Measurements from ENCODE around the gene KERA.

KERA gene

GRCh38 chr12:91019455-91019854 lies 38.4 kb downstream of the KERA start:
- TF ChIP-seq, protein P1, sequence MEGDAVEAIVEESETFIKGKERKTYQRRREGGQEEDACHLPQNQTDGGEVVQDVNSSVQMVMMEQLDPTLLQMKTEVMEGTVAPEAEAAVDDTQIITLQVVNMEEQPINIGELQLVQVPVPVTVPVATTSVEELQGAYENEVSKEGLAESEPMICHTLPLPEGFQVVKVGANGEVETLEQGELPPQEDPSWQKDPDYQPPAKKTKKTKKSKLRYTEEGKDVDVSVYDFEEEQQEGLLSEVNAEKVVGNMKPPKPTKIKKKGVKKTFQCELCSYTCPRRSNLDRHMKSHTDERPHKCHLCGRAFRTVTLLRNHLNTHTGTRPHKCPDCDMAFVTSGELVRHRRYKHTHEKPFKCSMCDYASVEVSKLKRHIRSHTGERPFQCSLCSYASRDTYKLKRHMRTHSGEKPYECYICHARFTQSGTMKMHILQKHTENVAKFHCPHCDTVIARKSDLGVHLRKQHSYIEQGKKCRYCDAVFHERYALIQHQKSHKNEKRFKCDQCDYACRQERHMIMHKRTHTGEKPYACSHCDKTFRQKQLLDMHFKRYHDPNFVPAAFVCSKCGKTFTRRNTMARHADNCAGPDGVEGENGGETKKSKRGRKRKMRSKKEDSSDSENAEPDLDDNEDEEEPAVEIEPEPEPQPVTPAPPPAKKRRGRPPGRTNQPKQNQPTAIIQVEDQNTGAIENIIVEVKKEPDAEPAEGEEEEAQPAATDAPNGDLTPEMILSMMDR (IDR thresholded peaks at IDR 0.05; ENCODE audit: insufficient read depth, low read depth, low read length, missing control alignments), result no peak
- DNase-seq (ENCODE audit: low read depth), result no peak
- no peak overlapping the region for H3K4me3 ChIP-seq (ENCODE audit: low read depth, low read length)

GRCh38 chr12:91017511-91018263 lies 40.1 kb downstream of the KERA start:
- TF ChIP-seq, protein P1 (IDR thresholded peaks at IDR 0.05; ENCODE audit: insufficient read depth, low read depth, low read length, missing control alignments), result no peak
- no peak for DNase-seq (ENCODE audit: low read depth)
- no peak overlapping the region for H3K4me3 ChIP-seq (ENCODE audit: low read depth, low read length)

- TF ChIP-seq, protein P1 (IDR thresholded peaks at IDR 0.05; ENCODE audit: insufficient read depth, low read depth, low read length, missing control alignments), result no peak
- DNase-seq (ENCODE audit: low read depth), result no peak
- no peak overlapping the region for H3K4me3 ChIP-seq (ENCODE audit: low read depth, low read length)
Observed at GRCh38 chr12:91017043-91017442, 40.8 kb downstream of the KERA start.

GRCh38 chr12:91009319-91009950 lies 48.4 kb downstream of the KERA start:
- H3K4me3 ChIP-seq (ENCODE audit: low read depth, low read length), result no peak overlapping the region
- peak; percentile 69 for DNase-seq (ENCODE audit: low read depth)
- TF ChIP-seq, protein P1 (IDR thresholded peaks at IDR 0.05; ENCODE audit: insufficient read depth, low read depth, low read length, missing control alignments), result no peak

GRCh38 chr12:91007531-91008290 lies 50.1 kb downstream of the KERA start:
- no peak overlapping the region for H3K4me3 ChIP-seq (ENCODE audit: low read depth, low read length)
- TF ChIP-seq, protein P1 (IDR thresholded peaks at IDR 0.05; ENCODE audit: insufficient read depth, low read depth, low read length, missing control alignments), result no peak
- DNase-seq (ENCODE audit: low read depth), result peak; percentile 63

DNA sequence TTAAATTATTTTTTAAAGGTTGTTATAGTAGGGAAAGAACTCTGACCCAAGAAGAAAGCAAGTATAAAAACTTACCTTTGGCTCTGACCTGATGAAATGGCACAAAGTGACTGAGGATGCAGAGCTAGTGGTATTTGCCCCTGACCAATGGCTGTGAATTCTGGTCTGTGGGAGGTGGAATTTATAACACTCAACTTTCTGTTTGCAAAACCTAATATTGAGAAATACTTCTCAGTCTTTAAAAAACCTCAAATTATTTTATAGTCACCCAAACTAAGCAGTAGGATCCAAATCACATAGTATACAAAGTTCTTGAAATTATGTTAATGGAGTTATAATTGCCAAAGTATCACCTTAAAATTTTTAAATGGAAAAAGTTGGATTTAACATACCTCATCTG lies 53.0 kb downstream of the KERA start, which contains the start of gene EPYC:
Gene EPYC (minus strand): TSS at position 101 of the 400 bp plus-strand sequence. CDS start 2,407 bp downstream, outside the sequence.
- no peak within 1 kb of the TSS for H3K4me3 ChIP-seq (ENCODE audit: low read depth, low read length)
- TF ChIP-seq, protein P1 (IDR thresholded peaks at IDR 0.05; ENCODE audit: insufficient read depth, low read depth, low read length, missing control alignments), result no peak
- DNase-seq (ENCODE audit: low read depth), result no peak

Data from GM12865 (cell line).